HG03103 (cell line): Measurements from ENCODE around the gene CFAP251.
"Not testable (repeated sequence)": the region's sequence is repeated elsewhere in the genome, so short reads cannot be mapped to it uniquely, and the experiment has no call there.

ENCODE experiments used
- ATAC-seq: cut with Tn5 transposase; IDR thresholded peaks from one replicate; pipeline ENCODE4 v1.9.1; 2021; ENCODE audit warnings: low read depth; ENCODE audit not compliant: unreplicated experiment

The CFAP251 gene

DNA sequence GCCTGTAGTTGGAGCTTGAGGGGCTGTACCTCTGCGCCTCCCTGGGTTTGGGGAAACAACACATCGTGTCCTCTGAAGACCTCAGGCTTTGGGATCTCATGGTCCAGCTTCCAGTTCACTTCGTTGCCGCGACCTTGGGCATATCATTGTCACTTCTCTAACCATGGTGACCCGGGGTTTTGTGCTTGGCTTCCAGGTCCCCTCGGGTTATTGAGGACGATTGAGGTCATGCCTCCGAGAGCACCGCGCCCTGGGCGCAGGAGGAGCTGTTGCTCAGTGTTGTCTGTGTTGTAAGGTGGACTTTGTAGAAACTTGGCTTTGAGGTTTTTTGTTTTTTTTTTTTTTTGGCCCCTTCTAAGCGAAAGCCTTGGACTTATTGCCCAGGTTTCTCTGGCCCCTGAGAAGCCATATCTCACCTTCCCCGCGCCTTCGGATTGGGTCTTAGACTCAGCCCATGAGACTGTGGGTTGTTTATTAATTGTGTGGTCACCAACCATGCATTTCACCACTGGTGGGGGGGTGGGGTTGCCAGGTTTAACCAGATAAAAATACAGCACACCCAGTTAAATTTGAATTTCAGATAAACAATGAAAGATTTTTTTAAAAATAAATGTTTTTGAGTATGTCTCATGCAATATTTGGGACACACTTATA, 105.9 kb downstream of the CFAP251 start:
- ATAC-seq: no peak

DNA sequence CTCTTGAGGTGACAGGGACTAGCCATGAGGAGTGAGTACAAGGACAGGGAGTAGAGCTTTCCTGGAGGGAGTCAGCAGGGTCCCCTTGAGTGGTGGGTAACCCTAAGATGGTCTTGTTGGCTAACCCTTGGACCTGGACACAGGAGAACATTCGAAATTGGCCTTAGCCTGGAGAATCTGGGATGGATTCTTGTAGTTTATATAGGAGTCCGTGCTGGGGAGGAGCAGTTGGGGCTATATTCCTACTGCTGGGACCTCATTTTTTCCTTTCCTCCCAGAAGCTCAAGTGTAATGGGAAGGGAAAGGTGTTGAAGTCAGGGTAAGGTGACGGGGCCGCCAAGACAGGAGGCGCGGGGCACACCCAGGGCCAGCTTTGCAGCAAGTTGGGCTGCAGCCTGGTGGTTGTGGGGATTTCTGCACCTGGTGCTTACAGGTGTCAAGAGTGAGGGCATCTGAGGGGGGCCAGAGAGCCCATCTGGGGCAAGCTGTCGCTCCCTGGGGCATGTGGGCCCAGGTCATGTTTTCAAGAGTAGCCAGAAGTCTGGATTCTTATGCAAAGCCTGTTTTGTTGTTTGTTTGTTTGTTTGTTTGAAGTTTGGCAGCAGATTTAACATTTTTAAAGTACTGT, 108.4 kb downstream of the CFAP251 start:
- ATAC-seq: no peak

DNA sequence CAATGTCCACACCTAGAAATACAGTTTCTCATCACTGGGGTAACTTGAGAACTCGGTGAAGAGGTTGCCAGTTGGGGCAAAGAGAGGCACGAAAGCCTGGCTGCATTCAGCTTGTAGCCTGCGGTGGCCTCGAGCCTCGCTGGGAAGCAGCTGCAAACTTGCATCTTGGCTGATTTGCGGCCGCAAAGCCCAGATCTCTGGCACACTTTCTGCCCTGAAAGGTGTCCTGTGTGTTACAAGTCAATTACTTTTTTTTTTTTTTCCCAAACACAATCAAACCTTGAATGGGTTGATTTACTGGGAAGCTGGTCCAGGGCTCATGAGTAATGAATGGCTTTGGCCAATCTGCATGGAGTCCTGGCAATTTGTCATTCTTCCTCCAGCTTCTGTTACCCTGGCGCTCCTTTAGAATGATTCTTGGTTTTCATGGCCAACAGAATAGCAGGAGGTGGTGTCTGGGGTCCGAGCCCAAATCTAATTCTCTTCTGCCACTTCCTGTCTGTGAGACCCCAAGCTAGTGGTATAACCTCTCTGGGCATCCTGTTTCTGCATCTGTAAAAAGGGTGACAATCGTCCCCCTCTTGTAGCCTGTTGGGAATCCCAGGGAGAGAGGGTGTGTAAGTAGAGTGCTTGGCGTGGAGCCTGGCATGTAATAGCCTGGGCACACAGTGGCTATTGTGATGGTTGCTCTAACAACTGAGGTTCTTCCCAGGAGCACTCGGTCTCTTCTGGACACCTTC, 109.9 kb downstream of the CFAP251 start:
- no peak for ATAC-seq

DNA sequence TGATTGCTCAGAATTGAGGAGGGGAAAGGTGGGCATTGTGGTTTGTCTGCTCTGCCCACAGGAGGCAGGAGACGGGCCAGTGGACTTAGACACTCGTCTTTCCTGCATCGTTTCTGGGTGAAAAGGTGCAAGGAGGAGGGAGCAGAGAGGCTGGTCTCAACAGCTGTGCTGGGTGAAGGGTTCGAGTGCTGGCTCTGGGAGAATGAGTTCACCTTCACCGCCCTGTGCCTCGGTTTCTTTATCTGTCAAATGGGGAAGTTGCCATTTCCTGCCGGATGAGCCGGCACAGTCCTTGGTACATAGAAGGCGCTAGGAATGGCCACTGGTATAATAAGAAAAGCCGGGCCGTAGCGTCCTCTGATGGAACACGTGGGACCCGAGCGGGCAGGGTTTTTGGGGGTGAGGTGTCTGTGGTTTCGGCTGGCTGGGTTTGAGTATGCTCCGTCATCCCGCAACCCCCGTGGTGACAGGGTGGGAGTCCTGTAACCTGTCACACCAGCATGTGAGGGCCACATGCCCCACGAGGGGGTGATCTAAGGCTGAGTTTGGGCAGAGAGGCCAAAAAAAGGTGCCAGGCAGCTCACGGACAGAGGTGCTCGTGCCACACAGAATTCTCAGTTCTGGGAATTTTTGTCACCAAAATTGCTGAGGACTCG, 110.6 kb downstream of the CFAP251 start:
- ATAC-seq: no peak

DNA sequence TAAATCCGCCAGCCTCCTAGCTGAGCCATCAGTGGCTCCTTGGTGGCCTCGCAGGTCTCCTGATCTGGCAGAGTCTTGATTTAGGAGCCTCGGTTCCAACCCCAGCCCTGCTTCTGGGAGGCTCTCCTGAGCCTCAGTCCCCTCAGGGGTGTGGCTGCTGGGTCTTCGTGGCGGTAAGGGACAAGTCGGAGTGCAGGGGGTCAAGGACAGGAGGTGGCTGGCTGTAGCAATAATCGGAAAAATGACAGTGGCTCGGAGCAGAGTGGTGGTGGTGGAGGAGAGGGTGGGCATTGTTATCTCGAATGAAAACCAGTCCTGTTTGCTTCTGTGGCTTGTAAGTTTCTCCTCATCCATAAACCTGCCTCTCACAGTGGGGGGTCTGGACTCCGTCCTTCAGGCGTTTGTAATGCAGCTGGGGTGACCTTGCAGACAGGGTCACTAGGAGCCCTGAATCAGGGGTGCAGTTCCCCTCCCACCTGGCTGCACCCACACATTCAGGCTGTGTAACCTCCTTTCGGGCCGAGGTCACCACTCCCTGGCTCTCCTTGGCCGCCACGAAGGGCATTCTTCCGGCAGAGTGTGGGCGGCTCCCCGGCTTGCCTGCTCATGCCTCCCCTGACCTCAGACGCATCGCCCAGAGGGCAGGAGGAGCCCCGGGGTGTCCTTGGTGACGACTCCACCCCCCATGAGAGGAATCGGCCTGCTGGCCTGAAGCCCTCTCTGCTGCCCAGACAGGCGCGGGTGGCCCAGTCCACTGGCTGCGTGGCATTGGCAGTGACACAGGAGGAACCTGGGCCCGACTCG, 111.4 kb downstream of the CFAP251 start:
- no peak for ATAC-seq

DNA sequence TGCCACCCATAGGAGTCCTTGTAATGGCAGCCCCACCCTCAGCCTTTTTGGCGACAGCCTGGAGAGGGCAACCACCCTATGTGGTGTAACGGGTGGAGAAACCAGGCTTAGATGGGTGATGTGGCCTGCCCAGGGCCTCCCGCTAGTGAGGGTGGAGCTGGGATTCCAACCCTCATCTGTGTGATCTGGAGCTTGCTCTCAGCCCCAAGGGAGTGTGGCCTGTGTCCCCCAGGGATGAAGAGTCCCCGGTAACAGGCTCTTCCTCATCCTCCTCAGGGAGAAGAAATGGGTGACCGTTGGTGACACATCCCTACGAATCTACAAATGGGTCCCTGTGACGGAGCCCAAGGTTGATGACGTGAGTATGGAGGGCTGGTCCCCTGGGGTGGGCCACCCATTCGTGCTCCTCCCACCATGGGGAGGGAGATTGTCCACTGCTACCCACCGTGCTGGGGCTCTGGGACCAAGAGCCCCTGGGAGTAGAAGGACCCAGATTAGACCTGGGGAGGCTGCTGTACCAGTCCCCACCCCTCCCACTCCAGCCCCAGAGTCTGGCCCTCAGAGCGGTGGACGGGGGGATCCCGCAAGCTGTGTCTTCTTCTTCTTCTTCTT, 112.1 kb downstream of the CFAP251 start:
- ATAC-seq: no peak

DNA sequence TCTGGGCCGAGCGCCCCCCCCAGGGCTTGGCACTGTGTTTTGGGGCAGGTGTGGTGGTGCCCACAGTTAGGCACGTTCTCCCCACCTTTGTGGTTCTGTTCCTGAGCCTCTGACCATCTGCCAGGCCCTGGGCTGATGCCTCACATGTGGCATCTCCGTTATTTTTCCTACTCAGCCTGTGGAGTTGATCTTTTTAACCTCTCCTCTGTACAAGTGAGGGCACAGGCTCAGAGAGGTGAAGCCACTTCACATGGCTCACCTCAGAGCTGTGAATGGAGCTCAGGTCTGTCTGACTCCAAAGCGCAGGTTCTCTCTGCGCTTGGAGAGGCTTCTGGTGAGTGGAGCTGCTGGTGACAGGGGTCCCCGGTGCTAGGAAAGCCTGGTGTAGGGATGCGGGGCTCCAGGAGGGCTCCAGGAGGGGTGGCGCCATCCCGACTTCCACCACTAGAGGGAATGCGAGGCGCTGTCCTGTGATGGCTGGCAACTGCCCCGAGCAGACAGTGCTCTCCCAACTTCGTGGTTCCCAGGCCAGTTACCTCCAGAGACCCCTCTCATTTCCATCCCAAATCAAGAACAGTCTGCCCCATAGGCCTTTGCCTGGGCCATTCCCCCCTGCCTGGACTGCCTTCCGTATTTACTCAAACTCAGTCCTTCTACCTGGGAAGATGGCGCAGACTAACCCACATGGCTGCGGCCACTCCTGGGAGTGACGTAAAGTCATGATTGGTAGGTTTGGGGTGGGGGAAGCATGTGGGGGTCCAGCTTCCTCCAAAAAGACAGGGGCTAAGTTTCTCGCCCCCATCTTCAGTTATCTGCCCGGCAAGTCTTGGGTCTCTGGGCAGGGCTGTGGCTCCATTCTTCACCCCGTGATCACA, 113.2 kb downstream of the CFAP251 start:
- ATAC-seq: no peak

DNA sequence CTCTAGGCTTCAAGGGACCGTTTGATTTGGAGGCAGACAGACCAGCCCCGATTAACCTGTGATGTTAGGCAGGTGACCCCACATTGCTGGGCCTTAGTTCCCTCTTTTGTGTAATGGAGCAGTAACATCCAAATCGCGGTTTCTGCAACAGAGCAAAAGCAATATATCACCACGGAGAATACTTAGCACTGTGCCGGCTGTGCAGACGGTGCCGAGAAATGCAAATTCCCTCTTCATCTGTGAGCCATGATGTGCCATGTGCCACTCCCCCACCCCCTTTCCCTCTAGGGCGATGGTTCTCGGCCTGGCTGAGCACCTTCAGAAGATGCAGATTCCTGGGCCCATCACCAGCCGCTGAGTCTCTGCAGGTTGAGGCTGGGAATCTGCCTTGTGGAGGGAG, 114.2 kb downstream of the CFAP251 start:
- no peak for ATAC-seq

DNA sequence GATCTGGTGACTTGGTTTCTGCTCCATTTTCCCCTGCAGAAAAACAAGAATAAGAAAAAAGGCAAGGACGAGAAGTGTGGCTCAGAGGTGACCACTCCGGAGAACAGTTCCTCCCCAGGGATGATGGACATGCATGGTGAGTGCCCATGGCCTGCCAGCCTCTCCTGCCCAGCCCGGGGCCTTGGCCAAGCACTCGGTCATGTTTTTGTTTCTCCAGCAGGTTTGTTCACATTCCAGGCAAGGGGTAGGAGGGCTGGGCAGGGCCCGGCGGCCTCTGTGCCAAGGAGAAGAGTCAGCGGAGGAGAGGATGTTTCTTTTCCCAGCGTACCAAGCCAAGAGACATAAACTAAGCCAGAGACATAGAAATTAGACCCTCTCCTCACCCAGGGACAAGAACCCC, 116.9 kb downstream of the CFAP251 start:
- ATAC-seq: no peak

DNA sequence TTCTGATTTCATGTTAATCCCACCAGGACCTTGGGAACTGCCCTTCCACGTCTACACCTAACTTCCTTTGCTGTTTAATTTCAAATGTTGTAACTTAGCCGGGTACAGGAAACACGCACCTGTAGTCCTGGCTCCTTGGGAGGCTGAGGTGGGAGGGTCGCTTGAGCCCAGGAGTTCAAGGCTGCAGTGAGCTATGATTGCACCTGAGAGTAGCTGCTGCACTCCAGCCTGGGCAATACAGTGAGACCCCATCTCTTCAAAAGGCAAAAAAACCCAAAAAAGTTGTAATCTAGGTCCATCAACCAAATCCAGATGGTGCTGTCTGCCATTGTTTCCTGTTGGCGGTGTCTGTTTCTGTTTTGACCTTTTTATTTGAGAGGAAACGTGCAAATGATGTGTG, 117.8 kb downstream of the CFAP251 start:
- no peak for ATAC-seq

DNA sequence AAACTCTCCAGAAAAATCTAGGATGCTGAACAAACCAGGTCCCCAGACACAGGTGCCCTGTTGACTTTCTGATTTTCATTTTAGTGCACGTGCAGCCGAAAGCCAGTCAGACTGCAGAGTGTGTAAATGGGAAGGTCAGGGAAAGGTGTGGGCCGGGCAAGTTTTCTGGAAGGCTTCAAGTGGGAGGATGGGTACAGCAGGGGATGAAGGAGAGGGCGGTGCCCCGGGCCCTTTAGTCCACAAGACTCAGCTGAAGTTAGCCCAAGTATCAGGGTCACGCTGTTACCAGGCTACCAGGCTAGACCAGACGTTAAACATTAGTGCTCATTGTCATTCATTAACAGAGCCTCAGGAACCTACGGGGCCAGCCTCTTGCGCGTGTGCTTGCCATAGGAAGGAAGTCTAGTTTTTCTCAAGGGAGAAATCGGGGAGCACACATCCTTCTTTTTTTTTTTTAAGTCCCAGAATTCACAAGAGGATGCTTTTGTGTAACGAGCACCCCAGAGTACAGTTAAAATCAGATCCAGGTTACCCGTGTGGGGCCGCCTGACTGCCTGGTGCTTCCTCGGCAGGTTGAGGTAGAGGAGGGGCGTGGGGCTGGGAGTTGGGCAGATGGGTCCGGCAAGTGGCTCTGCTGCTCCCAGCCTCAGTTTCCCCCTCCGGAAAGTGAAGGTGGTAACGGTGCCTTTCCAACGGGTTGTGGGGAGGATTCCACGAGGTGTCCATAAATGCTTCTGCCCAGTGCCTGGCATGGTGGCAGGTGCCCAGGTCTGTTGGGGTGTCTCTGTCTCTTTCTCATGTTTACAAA, 122.4 kb downstream of the CFAP251 start:
- ATAC-seq: no peak

DNA sequence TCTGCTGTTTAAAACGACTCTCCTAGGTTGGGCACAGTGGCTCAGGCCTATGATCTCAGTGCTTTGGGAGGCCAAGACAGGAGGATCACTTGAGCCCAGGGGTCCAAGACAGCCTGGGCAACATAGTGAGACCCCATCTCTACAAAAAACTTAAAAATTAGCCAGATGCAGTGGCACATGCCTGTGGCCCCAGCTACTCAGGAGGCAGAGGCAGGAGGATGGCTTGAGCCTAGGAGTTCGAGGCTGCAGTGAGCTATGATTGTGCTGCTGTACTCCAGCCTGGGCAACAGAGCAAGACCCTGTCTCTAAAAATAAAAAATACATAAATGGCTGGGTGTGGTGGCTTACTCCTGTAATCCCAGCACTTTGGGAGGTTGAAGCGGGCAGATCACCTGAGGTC, 123.1 kb downstream of the CFAP251 start:
- ATAC-seq: not testable (repeated sequence)

DNA sequence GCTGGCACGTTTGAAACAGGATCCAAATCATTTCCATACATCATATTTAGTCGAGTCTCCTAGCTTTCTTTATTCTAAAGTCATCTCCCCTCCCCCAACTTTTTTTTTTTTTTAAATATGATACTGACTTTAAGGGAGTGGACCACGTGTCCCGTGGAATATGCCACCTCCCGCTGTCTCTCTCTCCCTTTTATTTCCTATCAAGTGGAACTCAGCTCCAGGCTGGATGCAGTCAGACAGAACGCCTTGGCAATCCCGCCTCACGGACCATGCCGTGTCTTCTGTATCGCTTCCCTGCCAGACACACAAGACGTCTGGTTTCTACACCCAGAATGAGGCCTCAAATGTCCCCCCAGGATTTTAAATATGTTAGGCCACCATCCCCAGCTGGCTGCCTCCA, 124.5 kb downstream of the CFAP251 start:
- ATAC-seq: no peak

DNA sequence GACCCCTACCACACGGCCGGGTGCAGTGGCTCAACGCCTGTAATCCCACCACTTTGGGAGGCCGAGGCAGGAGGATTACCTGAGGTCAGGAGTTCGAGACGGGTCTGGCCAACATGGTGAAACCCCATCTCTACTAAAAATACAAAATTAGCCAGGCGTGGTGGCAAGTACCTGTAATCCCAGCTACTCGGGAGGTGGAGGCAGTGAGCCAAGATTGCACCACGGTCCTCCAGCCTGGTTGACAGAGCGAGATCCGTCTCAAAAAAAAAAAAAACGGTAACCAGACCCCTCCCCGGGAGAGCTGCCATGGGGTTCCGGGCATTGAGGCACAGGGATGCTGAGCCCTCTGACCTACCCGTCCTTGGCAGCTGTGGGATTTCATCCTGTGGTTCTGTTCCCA, 125.1 kb downstream of the CFAP251 start:
- no peak for ATAC-seq

DNA sequence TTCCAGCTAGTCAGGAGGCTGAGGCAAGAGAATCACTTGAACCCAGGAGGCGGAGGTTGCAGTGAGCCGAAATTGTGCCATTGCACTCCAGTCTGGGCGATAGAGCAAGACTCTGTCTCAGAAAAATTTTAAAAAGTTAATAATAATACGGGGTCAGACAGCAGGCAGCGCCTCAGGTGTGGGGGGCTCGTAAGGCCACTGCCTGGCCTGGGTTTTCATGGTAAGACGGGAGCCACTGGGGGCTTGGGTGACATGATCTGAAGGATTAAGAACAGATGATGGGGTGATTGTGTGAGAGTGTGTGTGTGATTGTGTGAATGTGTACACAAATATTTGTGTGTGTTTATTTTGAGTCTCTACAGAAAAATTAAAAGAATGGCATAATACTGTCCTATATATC, 126.9 kb downstream of the CFAP251 start:
- no peak for ATAC-seq

DNA sequence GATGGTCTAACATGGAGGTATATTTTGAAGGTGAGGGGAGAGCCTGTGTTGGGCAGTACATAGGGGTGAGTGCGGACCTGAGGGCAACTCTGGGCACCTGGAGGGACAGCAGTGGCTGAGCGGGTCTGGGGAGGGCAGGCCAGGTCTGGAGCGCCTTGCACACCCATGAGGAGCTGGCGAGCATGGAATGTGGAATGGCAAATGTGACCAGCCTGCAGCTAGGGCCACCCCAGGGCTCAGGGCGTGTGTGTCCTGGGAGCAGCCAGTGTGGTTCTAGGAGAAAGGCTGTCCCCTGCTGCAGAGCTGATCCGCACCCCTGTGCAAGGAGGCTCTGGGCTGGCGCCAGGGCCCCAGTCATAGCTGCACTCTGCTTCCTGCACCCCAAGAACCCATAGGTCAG, 127.8 kb downstream of the CFAP251 start:
- no peak for ATAC-seq

DNA sequence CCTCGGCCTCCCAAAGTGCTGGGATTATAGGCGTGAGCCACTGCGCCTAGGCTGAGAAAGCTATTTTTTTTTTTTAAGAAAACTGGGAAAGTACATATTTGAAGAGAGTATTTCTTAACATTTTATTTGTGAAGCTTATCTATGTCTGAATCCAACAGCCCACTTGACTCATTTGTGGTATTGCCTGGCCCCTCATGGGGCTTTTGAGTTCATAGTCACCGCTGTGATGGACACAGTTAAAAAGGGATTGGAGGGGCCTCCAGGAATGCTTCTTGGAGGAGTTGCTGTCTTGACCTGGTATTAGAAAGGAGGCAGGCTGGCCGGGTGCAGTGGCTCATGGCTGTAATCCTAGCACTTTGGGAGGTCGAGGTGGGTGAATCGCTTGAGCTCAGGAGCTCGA, 129.8 kb downstream of the CFAP251 start:
- no peak for ATAC-seq

DNA sequence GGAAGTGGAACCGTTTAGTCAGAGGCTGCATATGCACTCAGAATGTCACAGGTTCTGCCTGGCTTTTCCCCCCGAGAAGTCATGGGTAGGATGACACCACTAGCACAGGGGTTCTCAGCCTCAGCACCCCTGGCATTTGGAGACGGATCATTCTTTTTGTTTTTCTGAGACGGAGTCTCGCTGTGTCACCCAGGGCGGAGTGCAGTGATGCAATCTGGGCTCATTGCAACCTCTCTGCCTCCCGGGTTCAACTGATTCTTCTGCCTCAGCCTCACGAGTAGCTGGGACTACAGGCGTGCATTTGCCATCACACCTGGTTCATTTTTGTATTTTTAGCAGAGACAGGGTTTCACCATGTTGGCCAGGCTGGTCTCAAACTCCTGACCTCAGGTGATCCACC, 131.4 kb downstream of the CFAP251 start:
- no peak for ATAC-seq
